GM19099 (cell line): ENCODE data around the gene HOXC10.

ENCODE experiments used
- POLR2A ChIP-seq: IDR thresholded peaks from 3 replicates; pipeline ENCODE4 v1.6.1; 2011; ENCODE audit warnings: low read depth; ENCODE audit not compliant: insufficient read length; ENCODE audit errors: extremely low read depth

HOXC10 gene

GRCh38 chr12:54032627-54033100, 47.7 kb downstream of the HOXC10 start, which contains the start of gene HOXC5:
Gene HOXC5, plus strand, starts transcription at chr12:54033050. Its CDS starts 73 bp downstream, at chr12:54033123.
- no peak for TF ChIP-seq POLR2A

- TF ChIP-seq POLR2A = no peak
These were observed 48.4 kb downstream of the HOXC10 start for GRCh38 chr12:54033106-54033979.

GRCh38 chr12:54033980-54034784, 49.2 kb downstream of the HOXC10 start:
- TF ChIP-seq POLR2A = no peak

GRCh38 chr12:54034785-54035310, 49.9 kb downstream of the HOXC10 start:
- no peak for TF ChIP-seq POLR2A

- no peak for TF ChIP-seq POLR2A
These were observed 50.8 kb downstream of the HOXC10 start for GRCh38 chr12:54035568-54036264.

- no peak for TF ChIP-seq POLR2A
These were observed 51.8 kb downstream of the HOXC10 start for GRCh38 chr12:54036620-54037359.

- TF ChIP-seq POLR2A = no peak
These were observed 52.7 kb downstream of the HOXC10 start for GRCh38 chr12:54037360-54038283.

- no peak for TF ChIP-seq POLR2A
These were observed 53.4 kb downstream of the HOXC10 start for GRCh38 chr12:54038284-54038870.

- TF ChIP-seq POLR2A = no peak
These were observed 54.0 kb downstream of the HOXC10 start for GRCh38 chr12:54038871-54039414.

GRCh38 chr12:54039417-54040147, 54.6 kb downstream of the HOXC10 start:
- TF ChIP-seq POLR2A = no peak
